Inflammatory macrophage treated with lipopolysaccharide for 4 hours (primary cell): Measurements from ENCODE around the gene UPK1A.

ENCODE experiments used
- DNase-seq: peaks from one replicate; pipeline ENCODE4 v3.0.0-alpha.2; 2020

Gene UPK1A

DNA sequence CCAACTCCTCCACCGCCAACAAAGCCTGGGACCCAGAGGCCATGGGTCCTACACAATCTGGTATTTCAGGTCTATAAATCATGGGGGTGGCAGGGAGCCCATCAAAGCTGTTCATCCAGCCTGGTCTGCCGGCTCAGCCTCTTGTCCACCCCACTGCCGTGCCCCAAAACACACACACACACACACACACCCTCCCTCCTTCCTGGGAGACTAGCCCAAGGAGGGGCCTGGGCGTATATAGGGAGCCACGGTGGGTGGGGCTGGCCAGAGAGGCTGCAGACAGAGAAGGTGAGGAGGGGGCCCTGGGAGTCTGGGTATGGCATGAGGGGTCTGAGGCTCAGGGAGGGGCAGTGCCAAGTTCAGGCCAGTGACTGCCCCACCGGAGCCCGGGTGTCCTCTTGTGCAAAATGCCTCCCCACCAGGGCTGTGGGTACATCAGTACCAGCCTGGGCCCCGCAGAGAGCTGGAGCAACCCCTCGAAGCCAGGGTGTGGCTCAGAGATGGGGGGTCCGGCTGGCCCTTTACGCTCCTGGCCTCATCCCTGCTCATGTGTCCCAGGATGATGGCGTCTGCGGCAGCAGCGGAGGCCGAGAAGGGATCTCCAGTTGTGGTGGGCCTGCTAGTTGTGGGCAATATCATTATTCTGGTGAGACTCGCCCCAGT is at the start of gene UPK1A:
UPK1A (plus strand) TSS at position 267 of the 663 bp plus-strand sequence; CDS start at position 563, 296 bp downstream.
- DNase-seq = no peak

- DNase-seq = no peak
These were observed 47.5 kb upstream of the UPK1A start for GRCh38 chr19:35618857-35619256.

DNA sequence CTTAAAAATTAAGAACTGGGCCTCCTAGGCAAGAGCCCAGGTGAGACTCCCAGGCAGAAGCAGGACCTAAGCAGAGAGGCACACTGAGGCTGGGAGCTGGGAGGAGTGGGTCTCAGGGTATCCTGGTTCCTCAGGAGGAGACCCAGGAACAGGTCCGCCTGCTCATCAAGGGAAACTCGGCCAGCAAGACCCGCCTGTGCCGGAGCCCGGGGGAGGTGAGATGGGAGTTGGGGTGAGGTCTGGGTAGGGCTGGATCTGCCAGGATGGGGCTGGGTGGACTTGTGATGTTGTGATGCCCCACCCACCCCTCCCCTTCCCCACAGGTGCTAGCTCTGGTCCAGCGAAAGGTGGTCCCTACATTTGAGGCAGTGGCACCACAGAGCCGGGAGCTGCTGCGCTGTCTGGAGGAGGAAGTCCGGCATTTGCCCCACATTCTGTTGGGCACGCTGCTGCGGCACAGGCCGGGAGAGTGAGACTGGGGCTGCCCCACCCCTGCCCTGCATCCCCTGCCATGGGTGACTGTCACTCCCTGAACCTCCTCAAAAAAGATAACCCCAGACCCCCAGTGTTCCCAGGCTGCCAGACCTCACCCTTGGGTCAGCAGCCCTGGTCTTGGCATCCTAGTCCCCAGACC is 46.9 kb upstream of the UPK1A start:
- no peak for DNase-seq

DNA sequence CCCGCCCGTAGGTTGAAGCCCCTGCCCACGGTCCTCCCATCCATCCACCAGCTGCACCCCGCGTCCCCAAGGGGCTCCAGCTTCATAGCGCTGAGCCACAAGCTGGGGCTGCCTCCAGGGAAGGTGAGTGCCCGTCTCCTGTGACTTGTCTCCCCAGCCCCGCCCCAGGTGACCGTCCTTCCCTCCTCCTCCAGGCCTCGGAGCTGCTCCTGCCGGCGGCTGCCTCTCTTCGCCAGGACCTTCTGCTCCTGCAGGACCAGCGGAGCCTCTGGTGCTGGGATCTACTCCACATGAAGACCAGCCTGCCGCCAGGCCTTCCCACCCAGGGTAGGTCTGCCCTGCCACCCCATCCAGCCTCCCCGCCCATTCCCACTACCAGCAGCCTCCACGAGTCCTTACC is 46.3 kb upstream of the UPK1A start:
- no peak for DNase-seq

- DNase-seq = no peak
These were observed 44.6 kb upstream of the UPK1A start for GRCh38 chr19:35621708-35622107.

GRCh38 chr19:35622750-35623149 is 43.6 kb upstream of the UPK1A start:
- no peak for DNase-seq

DNA sequence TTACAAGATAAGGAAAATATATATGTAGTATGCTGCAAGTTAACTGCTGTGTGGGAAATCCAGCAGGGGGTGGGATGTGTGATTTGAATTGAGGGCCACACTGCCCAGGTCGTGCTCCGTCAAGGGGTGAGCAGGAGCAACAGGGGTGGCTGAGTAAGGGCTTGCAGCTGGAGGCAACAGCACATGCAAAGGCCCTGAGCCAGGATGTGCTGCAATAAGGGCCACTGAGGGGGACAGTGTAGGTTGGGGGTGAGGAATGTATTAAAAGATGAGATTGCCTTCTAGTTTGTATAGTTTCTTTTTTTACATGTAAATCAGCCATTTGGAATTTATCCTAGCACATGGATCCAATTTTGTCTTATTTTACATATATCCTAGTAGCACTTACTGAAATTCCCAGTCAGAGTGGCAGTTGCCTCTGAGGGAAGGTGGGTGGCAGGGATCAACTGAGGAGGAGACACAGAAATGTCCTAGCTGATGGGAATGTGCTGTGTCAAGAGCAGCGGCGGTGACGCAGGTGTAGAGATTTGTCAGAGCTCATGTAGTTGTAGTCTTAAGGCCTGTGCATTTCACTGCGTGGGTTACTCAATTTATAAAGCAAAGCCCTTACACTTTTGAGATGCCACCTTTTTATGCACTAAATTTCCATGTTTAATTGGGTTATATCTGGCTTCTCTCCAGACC is 42.8 kb upstream of the UPK1A start:
- DNase-seq = no peak

GRCh38 chr19:35628264-35628564 is 38.1 kb upstream of the UPK1A start:
- DNase-seq = no peak

DNA sequence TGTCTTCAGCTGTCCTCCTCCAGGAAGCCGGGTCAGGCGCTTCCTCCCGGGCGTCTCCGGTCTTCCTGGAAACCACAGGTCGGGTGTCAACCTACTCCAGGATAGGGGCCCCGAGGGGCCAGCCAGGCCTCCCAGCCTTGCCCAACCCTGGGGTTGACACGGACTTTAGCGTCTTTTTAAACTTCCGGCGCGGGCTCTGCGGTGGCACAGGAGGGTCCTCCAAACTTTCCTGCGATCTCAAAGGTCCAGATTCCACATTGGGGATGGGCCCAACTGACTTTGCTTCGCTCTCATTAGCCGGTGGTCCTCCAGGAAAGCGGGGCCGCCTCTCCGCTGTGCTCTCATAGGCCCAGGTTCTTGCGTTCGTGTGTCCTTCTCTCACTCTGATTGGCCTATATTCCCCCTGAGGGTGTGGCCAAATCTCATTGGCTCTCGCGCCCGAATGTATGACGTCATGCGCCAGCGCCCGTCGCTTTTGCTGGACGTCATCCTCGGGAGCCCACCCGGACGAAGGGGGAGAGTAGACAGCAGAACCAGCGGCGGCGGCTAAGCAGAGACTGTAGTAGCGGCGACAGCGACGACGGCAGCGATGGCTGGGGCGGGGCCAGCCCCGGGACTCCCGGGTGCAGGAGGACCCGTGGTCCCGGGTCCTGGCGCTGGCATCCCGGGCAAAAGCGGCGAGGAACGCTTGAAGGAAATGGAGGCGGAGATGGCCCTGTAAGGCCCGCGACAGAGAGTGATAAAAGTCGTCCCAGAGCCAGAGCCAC is 37.6 kb upstream of the UPK1A start, which contains the start of gene RBM42:
RBM42 (plus strand) TSS at position 472 of the 767 bp plus-strand sequence; CDS start at position 590, 118 bp downstream.
- peak; percentile 99 for DNase-seq

DNA sequence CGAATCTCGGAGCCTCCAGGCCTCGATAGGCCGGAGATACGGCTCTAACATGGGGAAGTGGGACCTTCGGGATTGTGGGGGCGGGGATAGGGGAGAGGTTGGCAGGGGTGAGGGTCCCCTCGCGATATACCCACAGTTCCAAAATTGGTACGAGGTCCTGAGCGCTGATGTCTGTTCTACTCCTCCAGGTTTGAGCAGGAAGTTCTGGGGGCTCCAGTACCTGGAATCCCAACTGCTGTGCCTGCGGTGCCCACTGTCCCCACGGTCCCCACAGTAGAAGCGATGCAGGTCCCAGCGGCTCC is 37.0 kb upstream of the UPK1A start:
- no peak for DNase-seq

DNA sequence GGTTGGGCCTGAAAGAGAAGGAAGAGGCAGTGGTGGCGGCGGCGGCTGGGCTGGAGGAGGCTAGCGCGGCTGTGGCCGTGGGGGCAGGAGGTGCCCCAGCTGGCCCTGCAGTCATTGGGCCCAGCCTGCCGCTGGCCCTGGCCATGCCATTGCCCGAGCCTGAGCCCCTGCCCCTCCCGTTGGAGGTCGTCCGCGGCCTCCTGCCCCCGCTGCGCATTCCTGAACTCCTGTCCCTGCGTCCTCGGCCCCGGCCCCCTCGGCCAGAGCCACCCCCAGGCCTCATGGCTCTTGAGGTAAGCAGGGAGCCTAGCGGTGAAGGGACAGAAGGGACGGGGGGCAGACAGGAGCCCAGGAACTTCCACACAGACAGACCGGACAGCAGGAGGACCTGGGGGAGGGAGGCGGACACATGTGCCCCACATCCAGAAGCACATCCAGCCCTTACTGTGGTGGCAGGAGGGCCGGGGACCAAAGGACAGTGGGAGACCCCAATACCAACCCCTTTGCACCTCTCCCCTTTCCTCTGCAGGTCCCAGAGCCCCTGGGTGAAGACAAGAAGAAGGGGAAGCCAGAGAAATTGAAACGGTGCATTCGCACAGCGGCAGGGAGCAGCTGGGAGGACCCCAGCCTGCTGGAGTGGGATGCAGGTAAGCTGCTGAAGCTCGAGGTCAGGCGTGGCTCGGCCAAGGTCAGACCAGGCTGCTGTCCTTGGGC is 32.4 kb upstream of the UPK1A start:
- DNase-seq = no peak

DNA sequence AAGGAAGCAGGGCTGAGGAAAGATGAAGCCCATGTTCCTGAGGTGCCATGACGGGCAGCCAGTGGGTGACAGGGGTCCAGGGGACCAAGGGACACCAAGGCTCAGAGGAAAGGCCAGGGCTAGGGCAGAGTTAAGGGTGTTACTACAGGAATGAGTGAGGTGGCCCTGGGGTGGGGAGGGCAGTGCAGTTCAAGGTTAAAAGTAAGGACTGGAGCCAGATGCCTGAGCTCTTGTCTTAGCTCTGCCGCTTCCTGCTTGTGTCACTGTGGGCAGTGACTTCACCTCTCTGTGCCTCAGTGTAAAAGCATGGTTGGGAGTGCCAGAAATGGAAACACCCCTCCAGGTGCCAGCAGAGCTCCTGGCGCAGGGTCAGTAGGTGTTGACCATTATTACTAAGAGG is 29.7 kb upstream of the UPK1A start:
- no peak for DNase-seq

DNA sequence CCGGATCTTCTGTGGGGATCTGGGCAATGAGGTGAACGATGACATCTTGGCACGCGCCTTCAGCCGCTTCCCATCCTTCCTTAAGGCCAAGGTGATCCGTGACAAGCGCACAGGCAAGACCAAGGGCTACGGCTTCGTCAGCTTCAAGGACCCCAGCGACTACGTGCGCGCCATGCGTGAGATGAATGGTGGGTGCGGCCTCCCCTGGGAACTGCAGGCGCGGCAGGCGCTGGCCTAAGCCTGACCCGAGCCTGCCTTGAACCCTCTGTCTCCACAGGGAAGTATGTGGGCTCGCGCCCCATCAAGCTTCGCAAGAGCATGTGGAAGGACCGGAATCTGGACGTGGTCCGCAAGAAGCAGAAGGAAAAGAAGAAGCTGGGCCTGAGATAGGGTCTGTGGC is 29.2 kb upstream of the UPK1A start:
- no peak for DNase-seq

DNA sequence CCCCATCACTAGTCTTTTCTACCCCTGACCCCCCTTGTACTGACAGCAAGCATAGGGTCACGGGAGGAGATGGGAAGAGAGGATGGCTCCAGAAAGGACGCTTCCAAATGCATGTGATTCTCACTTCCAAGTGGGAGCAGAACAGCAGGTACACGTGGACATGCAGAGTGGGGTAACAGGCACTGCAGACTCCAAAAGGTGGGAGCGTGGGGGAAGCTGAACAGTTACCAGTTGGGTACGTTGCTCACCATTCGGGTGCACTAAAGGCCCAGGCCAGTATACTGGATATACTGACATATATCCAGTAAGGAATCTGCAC is 27.0 kb upstream of the UPK1A start:
- DNase-seq = no peak

GRCh38 chr19:35639863-35640262 is 26.5 kb upstream of the UPK1A start:
- no peak for DNase-seq

GRCh38 chr19:35641515-35642151 is 24.7 kb upstream of the UPK1A start, which contains the start of gene ETV2:
Gene ETV2 (plus strand): TSS chr19:35641745. CDS start chr19:35642461, 716 bp downstream.
- DNase-seq = peak; percentile 53

- no peak for DNase-seq
These were observed 24.0 kb upstream of the UPK1A start for GRCh38 chr19:35642312-35642711.

DNA sequence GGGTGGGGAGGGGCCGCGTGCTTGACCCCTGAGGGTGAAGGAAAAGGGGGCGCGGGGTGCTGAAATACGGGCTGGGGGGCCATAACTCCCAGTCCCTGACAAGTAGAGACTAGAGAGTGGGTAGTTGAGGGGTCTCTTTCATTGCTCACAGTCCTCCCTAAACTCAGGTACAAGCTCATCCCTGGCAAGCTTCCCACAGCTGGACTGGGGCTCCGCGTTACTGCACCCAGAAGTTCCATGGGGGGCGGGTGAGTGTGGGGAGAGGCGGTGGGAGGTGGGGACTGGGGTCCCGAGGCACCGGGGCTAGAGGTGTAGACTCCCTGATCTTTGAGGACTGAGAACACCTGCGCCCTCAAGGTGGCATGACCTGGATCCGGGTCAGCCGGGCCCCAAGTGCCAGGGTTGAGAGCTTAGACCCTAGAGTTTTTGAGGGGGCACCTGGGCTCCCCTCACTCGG is 23.5 kb upstream of the UPK1A start:
- no peak for DNase-seq

DNA sequence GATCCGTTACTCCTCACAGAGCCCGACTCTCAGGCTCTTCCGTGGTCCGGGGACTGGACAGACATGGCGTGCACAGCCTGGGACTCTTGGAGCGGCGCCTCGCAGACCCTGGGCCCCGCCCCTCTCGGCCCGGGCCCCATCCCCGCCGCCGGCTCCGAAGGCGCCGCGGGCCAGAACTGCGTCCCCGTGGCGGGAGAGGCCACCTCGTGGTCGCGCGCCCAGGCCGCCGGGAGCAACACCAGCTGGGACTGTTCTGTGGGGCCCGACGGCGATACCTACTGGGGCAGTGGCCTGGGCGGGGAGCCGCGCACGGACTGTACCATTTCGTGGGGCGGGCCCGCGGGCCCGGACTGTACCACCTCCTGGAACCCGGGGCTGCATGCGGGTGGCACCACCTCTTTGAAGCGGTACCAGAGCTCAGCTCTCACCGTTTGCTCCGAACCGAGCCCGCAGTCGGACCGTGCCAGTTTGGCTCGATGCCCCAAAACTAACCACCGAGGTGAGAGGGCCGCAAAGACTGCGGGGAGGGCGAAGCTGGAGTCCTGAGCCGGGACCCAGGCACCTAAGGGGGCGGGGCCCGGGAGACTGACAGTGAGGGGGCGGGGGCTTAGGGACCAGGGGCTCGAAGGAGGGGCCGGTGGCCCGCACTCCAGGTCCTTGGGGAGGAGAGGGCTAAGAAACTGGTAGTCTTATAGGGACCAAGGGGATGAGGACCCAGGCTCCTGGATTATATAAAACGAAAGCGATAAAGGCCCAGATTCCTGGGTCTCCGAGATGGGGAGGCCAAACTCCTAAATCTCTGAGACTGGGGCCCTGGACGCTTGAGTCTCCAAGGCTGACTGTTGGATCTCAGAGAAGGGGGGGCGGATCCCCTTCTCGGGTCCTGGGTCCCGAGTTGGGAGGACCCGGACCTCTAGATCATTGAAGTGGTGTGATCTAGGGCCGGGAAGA is 22.8 kb upstream of the UPK1A start:
- peak; percentile 67 for DNase-seq

DNA sequence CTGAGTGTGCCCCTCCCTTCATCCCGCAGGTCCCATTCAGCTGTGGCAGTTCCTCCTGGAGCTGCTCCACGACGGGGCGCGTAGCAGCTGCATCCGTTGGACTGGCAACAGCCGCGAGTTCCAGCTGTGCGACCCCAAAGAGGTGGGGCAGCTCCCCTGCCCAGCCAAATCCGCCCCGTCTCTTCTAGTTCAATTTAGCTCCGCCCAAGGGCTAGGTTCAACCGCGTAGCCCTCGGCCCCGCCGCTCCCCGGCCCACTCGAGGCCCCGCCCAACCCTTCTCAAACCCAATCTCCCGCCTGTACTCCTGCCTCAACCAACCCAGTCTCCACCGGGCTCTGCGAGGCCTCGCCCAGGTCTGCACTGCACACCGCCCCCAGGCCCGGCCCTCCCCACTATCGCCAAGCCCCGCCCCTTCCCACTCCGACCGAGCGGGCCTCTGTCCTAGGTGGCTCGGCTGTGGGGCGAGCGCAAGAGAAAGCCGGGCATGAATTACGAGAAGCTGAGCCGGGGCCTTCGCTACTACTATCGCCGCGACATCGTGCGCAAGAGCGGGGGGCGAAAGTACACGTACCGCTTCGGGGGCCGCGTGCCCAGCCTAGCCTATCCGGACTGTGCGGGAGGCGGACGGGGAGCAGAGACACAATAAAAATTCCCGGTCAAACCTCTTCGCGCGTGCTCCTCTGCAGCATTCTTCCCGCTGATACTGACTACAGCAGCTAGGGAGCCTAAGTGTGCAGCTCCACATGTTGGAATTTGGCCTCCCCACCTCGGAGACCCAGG is 21.9 kb upstream of the UPK1A start:
- peak; percentile 96 for DNase-seq
